H1 (cell line): ENCODE results near the gene MINAR1. TPM values are rescaled to one million over a fixed set of nuclear protein-coding genes. Genes with fewer than 3 reads are reported as not detected.

Experiments used
- CTCF ChIA-PET: fragments of 300-600 bp; sonication (Branson Sonifier 250); formaldehyde crosslinking; loops from one replicate; lab custom pipeline; 2021; ENCODE audit not compliant: partially characterized antibody; lab: Charles Lee
- POLR2A ChIA-PET: fragments of 300-600 bp; sonication (Branson Sonifier 250); formaldehyde crosslinking; loops from one replicate; lab custom pipeline; 2021; ENCODE audit warnings: inconsistent platforms; ENCODE audit not compliant: partially characterized antibody; lab: Charles Lee
- DNase-seq, 2 experiments: peaks; one replicate each; pipeline versions ENCODE4 v3.0.0 to v3.0.0-alpha.2; 2010 to 2022; ENCODE audit warnings: low spot score in 2 of 2, low read depth in 1 of 2, mixed read lengths in 1 of 2
- FAIRE-seq: peaks from 2 replicates; lab custom pipeline; 2011; peaks lifted over from hg19 to GRCh38; lab: Jason Lieb, UNC
- H2AFZ ChIP-seq: 2 replicates; pipeline ENCODE4 v1.8.1; 2012; ENCODE audit warnings: low read length, inconsistent platforms
- H2AK5ac ChIP-seq: 2 replicates; pipeline ENCODE4 v1.6.1; 2013; ENCODE audit warnings: low read depth, low read length
- H2BK120ac ChIP-seq: replicated peaks from 2 replicates; pipeline ENCODE3; 2013; ENCODE audit warnings: low read depth, low read length, inconsistent platforms
- H2BK12ac ChIP-seq: 2 replicates; pipeline ENCODE4 v1.6.1; 2013; ENCODE audit warnings: low read depth, low read length
- H2BK15ac ChIP-seq: 2 replicates; pipeline ENCODE4 v1.6.1; 2013; ENCODE audit warnings: low read length
- H2BK20ac ChIP-seq: 2 replicates; pipeline ENCODE4 v1.6.1; 2013; ENCODE audit warnings: low read length
- H2BK5ac ChIP-seq: 2 replicates; pipeline ENCODE4 v1.6.1; 2013; ENCODE audit warnings: low read depth, low read length
- H3K14ac ChIP-seq: 2 replicates; pipeline ENCODE4 v1.6.1; 2013; ENCODE audit warnings: inconsistent platforms; ENCODE audit not compliant: insufficient read length
- H3K18ac ChIP-seq: 2 replicates; pipeline ENCODE4 v1.6.1; 2013; ENCODE audit warnings: low read length; ENCODE audit errors: extremely low read depth
- H3K23ac ChIP-seq: 2 replicates; pipeline ENCODE4 v1.6.1; 2013; ENCODE audit warnings: inconsistent platforms; ENCODE audit not compliant: insufficient read length
- H3K23me2 ChIP-seq: 2 replicates; pipeline ENCODE4 v1.6.1; 2013; ENCODE audit warnings: low read depth, low read length
- H3K27ac ChIP-seq: 2 replicates; pipeline ENCODE4 v1.6.1; 2011; ENCODE audit warnings: low read depth, low read length, inconsistent platforms
- H3K27me3 ChIP-seq, 4 experiments: replicated peaks in 1 of 4; 1 replicate in 1 of 4; 2 replicates in 3 of 4; pipeline versions ENCODE4 v1.6.1 to v1.8.1; 2011 to 2013; ENCODE audit warnings: low read length in 3 of 4, mild to moderate bottlenecking in 3 of 4, inconsistent platforms in 2 of 4, mixed read lengths in 2 of 4, moderate library complexity in 1 of 4; ENCODE audit not compliant: control insufficient read depth in 3 of 4, insufficient read depth in 3 of 4; ENCODE audit errors: extremely low read depth in 1 of 4
- H3K36me3 ChIP-seq, 4 experiments: 2 replicates each; pipeline versions ENCODE4 v1.6.1 to v1.8.1; 2011 to 2013; ENCODE audit warnings: mild to moderate bottlenecking in 4 of 4, low read length in 3 of 4, moderate library complexity in 2 of 4, control low read depth in 1 of 4, inconsistent platforms in 1 of 4; ENCODE audit not compliant: insufficient read depth in 4 of 4, control insufficient read depth in 2 of 4
- H3K4ac ChIP-seq: replicated peaks from 2 replicates; pipeline ENCODE3; 2013; ENCODE audit warnings: low read length, low read depth, mixed read lengths, inconsistent platforms; ENCODE audit not compliant: insufficient read length
- H3K4me1 ChIP-seq, 4 experiments: replicated peaks in 1 of 4; 1 replicate in 1 of 4; 2 replicates in 3 of 4; pipeline versions ENCODE4 v1.6.1 to v1.8.1; 2011 to 2013; ENCODE audit warnings: low read length in 3 of 4, inconsistent platforms in 2 of 4, mixed read lengths in 1 of 4; ENCODE audit not compliant: insufficient read depth in 4 of 4, control insufficient read depth in 3 of 4
- H3K4me2 ChIP-seq, 2 experiments: 2 replicates each; pipeline versions ENCODE4 v1.6.1 to v1.8.1; 2011 to 2013; ENCODE audit warnings: low read depth in 2 of 2, low read length in 2 of 2, control low read depth in 1 of 2, inconsistent platforms in 1 of 2, mild to moderate bottlenecking in 1 of 2; ENCODE audit not compliant: insufficient read depth in 1 of 2
- H3K4me3 ChIP-seq, 4 experiments: fragments of 200-600, 300-600 bp in 1 of 4; sonication (generic), shearing (Covaris generic), sonication (Bioruptor Twin) in 1 of 4; 2 replicates each; pipeline versions ENCODE4 v1.5.1 to v1.8.1; 2011 to 2016; ENCODE audit warnings: low read length in 4 of 4, low read depth in 3 of 4, control low read depth in 2 of 4, inconsistent platforms in 2 of 4, mild to moderate bottlenecking in 2 of 4, mixed read lengths in 1 of 4, moderate library complexity in 1 of 4; ENCODE audit not compliant: insufficient read depth in 2 of 4; ENCODE audit errors: extremely low read depth in 1 of 4
- H3K56ac ChIP-seq: replicated peaks from 2 replicates; pipeline ENCODE3; 2013; ENCODE audit warnings: low read depth, mild to moderate bottlenecking, mixed read lengths, low read length, inconsistent platforms; ENCODE audit not compliant: insufficient read length
- H3K79me1 ChIP-seq: 2 replicates; pipeline ENCODE4 v1.6.1; 2013; ENCODE audit warnings: low read depth, low read length, control low read depth
- H3K79me2 ChIP-seq, 2 experiments: 2 replicates each; pipeline versions ENCODE4 v1.6.1 to v1.8.1; 2012 to 2013; ENCODE audit warnings: low read length in 2 of 2, mild to moderate bottlenecking in 2 of 2, inconsistent platforms in 1 of 2; ENCODE audit not compliant: insufficient read depth in 2 of 2, control insufficient read depth in 1 of 2
- H3K9ac ChIP-seq, 4 experiments: replicated peaks in 1 of 4; 1 replicate in 1 of 4; 2 replicates in 3 of 4; pipeline versions ENCODE4 v1.6.1 to v1.8.1; 2011 to 2013; ENCODE audit warnings: low read depth in 3 of 4, low read length in 3 of 4, control low read depth in 2 of 4, mild to moderate bottlenecking in 2 of 4, moderate library complexity in 2 of 4, inconsistent platforms in 1 of 4; ENCODE audit errors: extremely low read depth in 1 of 4
- H3K9me3 ChIP-seq, 2 experiments: 2 replicates each; pipeline versions ENCODE4 v1.6.1 to v1.8.1; 2012 to 2013; ENCODE audit warnings: mild to moderate bottlenecking in 2 of 2, moderate library complexity in 2 of 2, control low read depth in 1 of 2, inconsistent platforms in 1 of 2, low read depth in 1 of 2, low read length in 1 of 2, mixed read lengths in 1 of 2; ENCODE audit not compliant: insufficient read depth in 2 of 2
- H4K20me1 ChIP-seq, 2 experiments: replicated peaks in 1 of 2; 2 replicates each; pipeline versions ENCODE3 to v1.8.1; 2011 to 2013; ENCODE audit warnings: inconsistent platforms in 2 of 2, low read length in 2 of 2, mild to moderate bottlenecking in 1 of 2; ENCODE audit not compliant: insufficient read depth in 2 of 2, control insufficient read depth in 1 of 2
- H4K5ac ChIP-seq: 2 replicates; pipeline ENCODE4 v1.6.1; 2013; ENCODE audit warnings: low read length, low read depth, mixed read lengths, inconsistent platforms; ENCODE audit not compliant: insufficient read length
- H4K8ac ChIP-seq: 2 replicates; pipeline ENCODE4 v1.8.0; 2013; ENCODE audit warnings: mild to moderate bottlenecking, moderate library complexity, low read length, inconsistent platforms; ENCODE audit not compliant: insufficient read depth; ENCODE audit errors: extremely low read depth
- H4K91ac ChIP-seq: replicated peaks from 2 replicates; pipeline ENCODE3; 2013; ENCODE audit warnings: low read length, mixed read lengths, inconsistent platforms; ENCODE audit not compliant: insufficient read length
- ATF3 ChIP-seq: IDR thresholded peaks from 2 replicates; pipeline ENCODE4 v1.6.1; 2011; ENCODE audit warnings: low read depth, mild to moderate bottlenecking, low read length; ENCODE audit not compliant: insufficient read depth
- BRCA1 ChIP-seq: IDR thresholded peaks from 2 replicates; pipeline ENCODE4 v1.6.1; 2012; ENCODE audit warnings: low read depth, low read length, improper control_type of control experiment
- CTBP2 ChIP-seq: IDR thresholded peaks from 2 replicates; pipeline ENCODE4 v1.7.0; 2011; ENCODE audit warnings: borderline replicate concordance, mild to moderate bottlenecking, moderate library complexity, mixed read lengths, low read length; ENCODE audit not compliant: insufficient read depth, insufficient read length
- GABPA ChIP-seq: IDR thresholded peaks from 2 replicates; pipeline ENCODE4 v1.6.1; 2011; ENCODE audit warnings: mild to moderate bottlenecking, low read length, moderate library complexity, borderline replicate concordance; ENCODE audit not compliant: insufficient read depth
- HDAC6 ChIP-seq: IDR thresholded peaks from one replicate; pipeline ENCODE4 v1.7.1; 2012; ENCODE audit warnings: low read depth, mild to moderate bottlenecking, inconsistent platforms, low read length, moderate library complexity
- MAFK ChIP-seq: IDR thresholded peaks from 2 replicates; pipeline ENCODE4 v1.6.1; 2012; ENCODE audit warnings: low read depth, mild to moderate bottlenecking, improper control_type of control experiment, low read length
- PHF8 ChIP-seq: fragments of 200-600 bp; sonication (generic); conservative IDR thresholded peaks from 2 replicates; pipeline ENCODE4 v1.7.1; 2012; ENCODE audit warnings: low read depth, mild to moderate bottlenecking, inconsistent platforms, low read length, moderate library complexity
- POLR2A ChIP-seq, 2 experiments: IDR thresholded peaks; 1 replicate in 1 of 2; 2 replicates in 1 of 2; pipeline ENCODE4 v1.6.1; 2011; ENCODE audit warnings: low read depth in 2 of 2, low read length in 2 of 2, mild to moderate bottlenecking in 2 of 2; ENCODE audit errors: control extremely low read depth in 1 of 2
- SP2 ChIP-seq: IDR thresholded peaks from 2 replicates; pipeline ENCODE4 v1.6.1; 2012; ENCODE audit warnings: mild to moderate bottlenecking, low read length, inconsistent platforms
- WGBS, 2 experiments: shearing (Covaris generic) in 1 of 2; methylation state at CpG; one replicate each; pipeline versions ENCODE4 v1.1.6 to v1.1.7; 2013 to 2015; ENCODE audit warnings: low lambda C conversion rate in 2 of 2, mixed read lengths in 2 of 2, inconsistent platforms in 1 of 2, low coverage in 1 of 2, missing lambda C conversion rate in 1 of 2; ENCODE audit not compliant: insufficient replicate concordance in 2 of 2, insufficient coverage in 1 of 2, insufficient read length in 1 of 2; ENCODE audit errors: extremely low coverage in 1 of 2, missing lambda C conversion rate in 1 of 2; 5-methylcytosine and 5-hydroxymethylcytosine counted together
- polyA plus RNA-seq, 7 experiments: library from polyadenylated mRNA; depleted of rRNA in 3 of 7; stranded (reverse) in 5 of 7; unstranded in 2 of 7; fragments of >200 nt in 5 of 7; fragments of 200-250 nt in 2 of 7; gene quantifications; 1 replicate in 5 of 7; 2 replicates in 1 of 7; 4 replicates in 1 of 7; pipeline versions ENCODE4 v1.2.1 to v1.2.3, GENCODE V29; 2011 to 2013; ENCODE audit warnings: missing spikeins in 2 of 7, mixed read lengths in 2 of 7
- total RNA-seq: library from RNA; stranded (reverse); fragmentation: NEBNext Ultra II Directional; extraction: Animal tissue kit (Norgen Biotek cat#: 25700); gene quantifications from 2 replicates; pipeline ENCODE4 v1.2.1, GENCODE V29; 2021

The MINAR1 gene
- total and polyA plus RNA-seq, 2 of the 8 experiments (the other 6 are each of a cell fraction or from before 2014, with no cell fraction given), result 0.17 to 0.67 TPM

GRCh38 chr15:79455361-79455760, 23.2 kb downstream of the MINAR1 start:
- WGBS, 2 experiments, result 93% methylated on average over 4 of the region's 4 CpGs; no CpG with 5 or more reads in 1 of the 2 experiments
- no peak for FAIRE-seq
- Histone ChIP-seq H3K23ac (no peak overlapping the region), H4K91ac (no peak overlapping the region), H2BK5ac (no peak overlapping the region), H3K27ac (no peak overlapping the region), H2BK120ac (no peak overlapping the region), H3K9ac (no peak overlapping the region), H3K18ac (no peak overlapping the region), H3K27me3 (no peaks in the 10 kb centered on the region; a peak in 1 of 7 replicates), H2AK5ac (no peak overlapping the region), H3K36me3 (no peaks in the 10 kb centered on the region; a peak in 1 of 8 replicates), H3K14ac (no peak overlapping the region), H2BK20ac (no peak overlapping the region), H3K9me3 (no peaks in the 10 kb centered on the region), H2AFZ (no peak overlapping the region), H4K8ac (no peak overlapping the region), H3K4ac (no peak overlapping the region)
- CTCF ChIA-PET, result interaction anchor here (0.7 kb wide), 1 partner anchor 75 kb away, joined by 3 read pairs; no protein-coding TSS in a partner anchor
- TF ChIP-seq PHF8 (no peak), HDAC6 (no peak), ATF3 (no peak), BRCA1 (no peak), POLR2A (IDR thresholded peaks at IDR 0.05; ENCODE audit: control extremely low read depth in 1 of 2, low read depth in 2 of 2, low read length in 2 of 2) (no peak), GABPA (no peak), CTBP2 (no peak), SP2 (no peak), MAFK (no peak)
- TF ChIP-seq, all 59 proteins: peak for 0
- POLR2A ChIA-PET, result no interaction called here
- H3K23me2 ChIP-seq, result peaks cover 9% of the 10 kb centered on the region; the same call in 1 of the 2 replicates
- peaks cover 0 to 7% of the 10 kb centered on the region in 2 experiments for H4K20me1 ChIP-seq
- H3K56ac ChIP-seq, result no peak overlapping the region
- H3K4me2 ChIP-seq, result no peak overlapping the region
- no peak overlapping the region for H2BK12ac ChIP-seq
- H3K4me3 ChIP-seq, result no peak overlapping the region
- H2BK15ac ChIP-seq, result no peak overlapping the region
- H3K4me1 ChIP-seq, result peaks cover 0 to 10% (median 6%) of the 10 kb centered on the region in 4 experiments; a peak in 5 of 7 replicates
- no peaks in the 10 kb centered on the region for H3K79me2 ChIP-seq
- H3K79me1 ChIP-seq, result no peaks in the 10 kb centered on the region
- no peak overlapping the region for H4K5ac ChIP-seq
- DNase-seq, result no peak
